Measurements from ENCODE around the gene TMEM40.
"Not testable (repeated sequence)": the region's sequence is repeated elsewhere in the genome, so short reads cannot be mapped to it uniquely, and the experiment has no call there.

The TMEM40 gene

GRCh38 chr3:12750223-12750622 lies 8.8 kb downstream of the TMEM40 start:
- DNase-seq: no peak

- no peak for DNase-seq
These were observed 10.6 kb downstream of the TMEM40 start for GRCh38 chr3:12748477-12748876.

GRCh38 chr3:12746419-12746818 lies 12.6 kb downstream of the TMEM40 start:
- DNase-seq: no peak

- DNase-seq: no peak
These were observed 14.7 kb downstream of the TMEM40 start for GRCh38 chr3:12744326-12744725.

- no peak for DNase-seq
These were observed 15.5 kb downstream of the TMEM40 start for GRCh38 chr3:12743583-12743982.

GRCh38 chr3:12742330-12743107 lies 16.5 kb downstream of the TMEM40 start:
- DNase-seq: no peak

- DNase-seq: no peak
These were observed 17.9 kb downstream of the TMEM40 start for GRCh38 chr3:12741209-12741608.

GRCh38 chr3:12737833-12738232 lies 21.2 kb downstream of the TMEM40 start:
- DNase-seq: no peak

- no peak for DNase-seq
These were observed 21.7 kb downstream of the TMEM40 start for GRCh38 chr3:12737319-12737718.

GRCh38 chr3:12734960-12735359 lies 24.1 kb downstream of the TMEM40 start:
- no peak for DNase-seq

GRCh38 chr3:12733566-12733965 lies 25.5 kb downstream of the TMEM40 start:
- DNase-seq: no peak

GRCh38 chr3:12730506-12731242 lies 28.4 kb downstream of the TMEM40 start:
- no peak for DNase-seq

GRCh38 chr3:12729051-12729651 lies 29.9 kb downstream of the TMEM40 start:
- no peak for DNase-seq

GRCh38 chr3:12727937-12728336 lies 31.1 kb downstream of the TMEM40 start:
- DNase-seq: no peak

GRCh38 chr3:12727481-12727880 lies 31.6 kb downstream of the TMEM40 start:
- no peak for DNase-seq

GRCh38 chr3:12725436-12725835 lies 33.6 kb downstream of the TMEM40 start:
- DNase-seq: no peak

GRCh38 chr3:12724794-12725193 lies 34.3 kb downstream of the TMEM40 start:
- no peak for DNase-seq

GRCh38 chr3:12723362-12723761 lies 35.7 kb downstream of the TMEM40 start:
- not testable (repeated sequence) for DNase-seq

GRCh38 chr3:12722226-12722625 lies 36.8 kb downstream of the TMEM40 start:
- DNase-seq: no peak

- peak; percentile 66 for DNase-seq
These were observed 38.8 kb downstream of the TMEM40 start for GRCh38 chr3:12719984-12720898.

GRCh38 chr3:12719541-12719940 lies 39.5 kb downstream of the TMEM40 start:
- no peak for DNase-seq

- no peak for DNase-seq
These were observed 42.4 kb downstream of the TMEM40 start for GRCh38 chr3:12716605-12717151.

- DNase-seq: no peak
These were observed 44.8 kb downstream of the TMEM40 start for GRCh38 chr3:12714278-12714677.
